ENCODE measurements around the gene TCF3.

GRCh38 chr19:1629256-1629808, 23.1 kb downstream of the TCF3 start:
- TF ChIP-seq CTCF (IDR thresholded peaks at IDR 0.05; ENCODE audit: poor library complexity, severe bottlenecking): no peak
- TF ChIP-seq RAD21 (conservative IDR thresholded peaks at IDR 0.05): no peak
- TF ChIP-seq EP300 (conservative IDR thresholded peaks at IDR 0.05; ENCODE audit: poor library complexity, severe bottlenecking): no peak
- TF ChIP-seq REST (IDR thresholded peaks at IDR 0.05; ENCODE audit: borderline replicate concordance): no peak
- no peak for TF ChIP-seq POLR2AphosphoS5 (IDR thresholded peaks at IDR 0.05)
- no peak for TF ChIP-seq EZH2 (IDR thresholded peaks at IDR 0.05; ENCODE audit: borderline replicate concordance, insufficient read depth, low read length, poor library complexity, severe bottlenecking)
- no peak for TF ChIP-seq SMC3 (conservative IDR thresholded peaks at IDR 0.05; ENCODE audit: poor library complexity)
- TF ChIP-seq TAF1 (IDR thresholded peaks at IDR 0.05; ENCODE audit: low read depth): no peak
